NCI-H69 (cell line): ENCODE data around the gene SLC38A5.
A peak's percentile ranks its signal among the peaks of the same experiment; 100 is the strongest.
"Not testable (repeated sequence)": the region's sequence is repeated elsewhere in the genome, so short reads cannot be mapped to it uniquely, and the experiment has no call there.

Source experiments
- DNase-seq: peaks from one replicate; lab custom pipeline; 2025; lab: John Stamatoyannopoulos, UW

The SLC38A5 gene

GRCh38 chrX:48470110-48470832, at the start of gene SLC38A5:
Gene SLC38A5, minus strand, starts transcription at chrX:48470260. Its CDS starts 2,336 bp downstream, at chrX:48467924.
- DNase-seq = no peak

GRCh38 chrX:48519481-48519880, 49.4 kb upstream of the SLC38A5 start:
- not testable (repeated sequence) for DNase-seq

- no peak for DNase-seq
Observed at GRCh38 chrX:48516987-48517386, 46.9 kb upstream of the SLC38A5 start.

- no peak for DNase-seq
Observed at GRCh38 chrX:48516285-48516684, 46.2 kb upstream of the SLC38A5 start.

GRCh38 chrX:48515842-48516241, 45.8 kb upstream of the SLC38A5 start:
- no peak for DNase-seq

- no peak for DNase-seq
Observed at GRCh38 chrX:48514868-48515460, 44.9 kb upstream of the SLC38A5 start.

- DNase-seq = no peak
Observed at GRCh38 chrX:48514126-48514806, 44.2 kb upstream of the SLC38A5 start.

- no peak for DNase-seq
Observed at GRCh38 chrX:48513670-48514069, 43.6 kb upstream of the SLC38A5 start.

GRCh38 chrX:48512371-48512935, 42.4 kb upstream of the SLC38A5 start:
- no peak for DNase-seq

GRCh38 chrX:48511560-48511959, 41.5 kb upstream of the SLC38A5 start:
- peak; percentile 0 for DNase-seq

- DNase-seq = no peak
Observed at GRCh38 chrX:48509619-48510018, 39.6 kb upstream of the SLC38A5 start.

- peak; percentile 6 for DNase-seq
Observed at GRCh38 chrX:48509245-48509590, 39.2 kb upstream of the SLC38A5 start.

GRCh38 chrX:48508400-48509244, 38.6 kb upstream of the SLC38A5 start, which contains the start of gene PORCN:
Gene PORCN, plus strand, starts transcription at chrX:48508992. Its CDS starts 829 bp downstream, at chrX:48509821.
- peak; percentile 81 for DNase-seq

GRCh38 chrX:48507246-48507645, 37.2 kb upstream of the SLC38A5 start:
- no peak for DNase-seq

- DNase-seq = no peak
Observed at GRCh38 chrX:48505481-48505880, 35.4 kb upstream of the SLC38A5 start.

- DNase-seq = no peak
Observed at GRCh38 chrX:48504261-48504660, 34.2 kb upstream of the SLC38A5 start.

- peak; percentile 1 for DNase-seq
Observed at GRCh38 chrX:48498374-48498809, 28.3 kb upstream of the SLC38A5 start.

- DNase-seq = no peak
Observed at GRCh38 chrX:48497871-48498270, 27.8 kb upstream of the SLC38A5 start.

GRCh38 chrX:48496660-48497059, 26.6 kb upstream of the SLC38A5 start:
- DNase-seq = no peak

- DNase-seq = peak; percentile 62
Observed at GRCh38 chrX:48493890-48494364, 23.9 kb upstream of the SLC38A5 start.

- DNase-seq = no peak
Observed at GRCh38 chrX:48492293-48492910, 22.3 kb upstream of the SLC38A5 start.
